SK-N-SH (cell line): ENCODE results near the gene TMEM92.

ENCODE experiments used
- CTCF ChIP-seq: fragments of 200-600 bp; sonication (generic); IDR thresholded peaks from 2 replicates; pipeline ENCODE4 v1.6.1; 2017; ENCODE audit warnings: antibody characterized with exemption, mild to moderate bottlenecking, moderate library complexity
- EP300 ChIP-seq, 2 experiments: IDR thresholded peaks; 2 replicates each; pipeline versions ENCODE4 v1.4.0 to v1.6.1; 2012; ENCODE audit warnings: borderline replicate concordance in 1 of 2, low read depth in 1 of 2, low read length in 1 of 2
- FOXM1 ChIP-seq: IDR thresholded peaks from 2 replicates; pipeline ENCODE4 v1.4.0; 2012; ENCODE audit warnings: low read depth, mild to moderate bottlenecking
- MAX ChIP-seq: IDR thresholded peaks from 2 replicates; pipeline ENCODE4 v1.4.0; 2012; ENCODE audit warnings: low read depth
- MEF2A ChIP-seq: IDR thresholded peaks from 2 replicates; pipeline ENCODE4 v1.4.0; 2012; ENCODE audit warnings: low read depth, borderline replicate concordance
- MXI1 ChIP-seq: IDR thresholded peaks from 2 replicates; pipeline ENCODE4 v1.6.1; 2012; ENCODE audit warnings: mild to moderate bottlenecking, low read depth, low read length, improper control_type of control experiment
- NRF1 ChIP-seq: IDR thresholded peaks from 2 replicates; pipeline ENCODE4 v1.6.1; 2012; ENCODE audit warnings: low read depth, mild to moderate bottlenecking, low read length
- POLR2AphosphoS5 ChIP-seq: IDR thresholded peaks from 2 replicates; pipeline ENCODE4 v1.6.1; 2012; ENCODE audit warnings: low read depth, low read length
- REST ChIP-seq: IDR thresholded peaks from 2 replicates; pipeline ENCODE4 v1.6.1; 2012; ENCODE audit warnings: mild to moderate bottlenecking, low read depth, low read length, moderate library complexity
- SIN3A ChIP-seq: IDR thresholded peaks from 2 replicates; pipeline ENCODE4 v1.6.1; 2012; ENCODE audit warnings: low read depth, mild to moderate bottlenecking, low read length, moderate library complexity, borderline replicate concordance
- TAF1 ChIP-seq: IDR thresholded peaks from 2 replicates; pipeline ENCODE4 v1.6.1; 2012; ENCODE audit warnings: low read depth, mild to moderate bottlenecking, low read length, moderate library complexity, borderline replicate concordance
- TEAD4 ChIP-seq: IDR thresholded peaks from 2 replicates; pipeline ENCODE4 v1.4.0; 2012; ENCODE audit warnings: mild to moderate bottlenecking, borderline replicate concordance; ENCODE audit not compliant: insufficient read depth
- USF2 ChIP-seq: fragments of 150-350 bp; IDR thresholded peaks from 2 replicates; pipeline ENCODE4 v1.6.1; 2017; ENCODE audit warnings: antibody characterized with exemption, low read length, low read depth, borderline replicate concordance

GRCh38 chr17:50277357-50277754, 3.1 kb downstream of the TMEM92 start:
- TF ChIP-seq CTCF (no peak), NRF1 (no peak), TEAD4 (no peak), FOXM1 (no peak), USF2 (no peak), TAF1 (no peak), REST (no peak), MAX (no peak), POLR2AphosphoS5 (no peak), MEF2A (no peak), SIN3A (no peak), EP300 (IDR thresholded peaks at IDR 0.05; ENCODE audit: borderline replicate concordance in 1 of 2, low read depth in 1 of 2, low read length in 1 of 2) (no peak), MXI1 (no peak)
